HUES64 (cell line): ENCODE measurements around the gene TPST1.

Source experiments
- H3K27ac ChIP-seq: 2 replicates; pipeline ENCODE4 v1.7.0; 2013; ENCODE audit warnings: low read depth, low read length, inconsistent platforms
- H3K27me3 ChIP-seq: 2 replicates; pipeline ENCODE4 v1.6.1; 2013; ENCODE audit warnings: mild to moderate bottlenecking, low read length; ENCODE audit not compliant: insufficient read depth
- H3K36me3 ChIP-seq: 2 replicates; pipeline ENCODE4 v1.6.1; 2013; ENCODE audit warnings: mild to moderate bottlenecking, low read length; ENCODE audit not compliant: insufficient read depth
- H3K4me1 ChIP-seq: 2 replicates; pipeline ENCODE4 v1.6.1; 2013; ENCODE audit warnings: mild to moderate bottlenecking, low read length, moderate library complexity; ENCODE audit not compliant: insufficient read depth
- H3K4me3 ChIP-seq: 2 replicates; pipeline ENCODE4 v1.5.1; 2013; ENCODE audit warnings: mild to moderate bottlenecking, low read length, moderate library complexity
- H3K9ac ChIP-seq: 2 replicates; pipeline ENCODE4 v1.6.1; 2013; ENCODE audit warnings: mild to moderate bottlenecking, low read depth, low read length
- H3K9me3 ChIP-seq: 2 replicates; pipeline ENCODE4 v1.6.1; 2013; ENCODE audit warnings: low read depth, low read length; ENCODE audit not compliant: insufficient read depth
- WGBS: fragments of 150-250, 120-280 bp; methylation state at CpG from one replicate; pipeline ENCODE4 v1.1.7; 2013; ENCODE audit warnings: missing lambda C conversion rate; 5-methylcytosine and 5-hydroxymethylcytosine counted together

TPST1 gene

GRCh38 chr7:66296557-66296956, 91.4 kb downstream of the TPST1 start:
- 94% methylated on average over 2 of the region's 3 CpGs for WGBS
- no peaks in the 10 kb centered on the region for H3K27me3 ChIP-seq
- H3K27ac ChIP-seq: no peak overlapping the region
- no peak overlapping the region for H3K4me3 ChIP-seq
- no peak overlapping the region for H3K9ac ChIP-seq
- 0 out of 2 replicates have a peak, but pooled peaks cover 6% of the 10 kb centered on the region for H3K4me1 ChIP-seq
- H3K36me3 ChIP-seq: no peaks in the 10 kb centered on the region
- H3K9me3 ChIP-seq: peaks cover 13% of the 10 kb centered on the region; the same call in 1 of the 2 replicates

DNA sequence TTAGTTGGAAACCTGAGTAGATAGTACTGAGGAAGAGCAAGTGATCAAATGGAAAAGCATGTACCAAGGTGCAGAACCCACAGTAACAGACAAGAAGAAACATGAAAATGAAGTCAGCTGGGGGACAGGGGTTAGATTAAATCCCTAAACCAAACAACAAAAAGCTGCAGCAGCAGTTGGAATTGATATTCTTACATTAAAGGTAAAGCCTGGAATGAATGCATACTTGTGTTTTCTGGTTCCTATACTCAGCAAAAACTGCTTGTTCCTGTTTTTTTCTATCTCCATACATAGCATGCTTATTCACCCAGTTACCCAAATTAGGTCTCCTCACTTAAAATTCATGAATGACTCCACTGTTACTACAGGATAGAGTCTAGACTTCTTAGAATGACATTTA, 92.4 kb downstream of the TPST1 start:
- Histone ChIP-seq H3K4me1 (peaks cover 10% of the 10 kb centered on the region; the same call in 1 of the 2 replicates), H3K27ac (no peak overlapping the region), H3K4me3 (no peak overlapping the region)

DNA sequence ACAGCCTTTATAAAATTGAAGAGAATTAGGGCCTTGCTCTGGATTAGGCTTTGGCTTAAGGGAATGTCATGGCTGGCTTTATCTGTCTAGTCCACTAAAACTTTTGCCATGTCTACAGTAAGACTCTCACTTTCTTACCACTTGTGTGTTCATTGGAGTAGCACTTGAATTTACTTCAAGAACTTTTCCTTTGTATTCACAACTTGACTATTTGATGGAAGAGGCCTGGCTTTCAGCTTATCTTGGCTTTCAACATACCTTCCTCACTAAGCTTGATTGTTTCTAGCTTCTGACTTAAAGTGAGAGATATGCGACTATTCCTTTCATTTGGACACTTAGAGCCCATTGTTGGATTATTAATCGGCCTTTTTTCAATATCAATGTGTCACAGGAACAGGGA, 96.1 kb downstream of the TPST1 start:
- peaks cover 16% of the 10 kb centered on the region; the same call in 1 of the 2 replicates for H3K4me1 ChIP-seq
- no peaks in the 10 kb centered on the region for H3K36me3 ChIP-seq
- H3K4me3 ChIP-seq: no peak overlapping the region
- 95% methylated on average over 2 of the region's 2 CpGs for WGBS
- peaks cover 13% of the 10 kb centered on the region; the same call in 1 of the 2 replicates for H3K9me3 ChIP-seq
- H3K27me3 ChIP-seq: no peaks in the 10 kb centered on the region
- no peak overlapping the region for H3K9ac ChIP-seq
- H3K27ac ChIP-seq: no peak overlapping the region

More for the DNA sequence above, 92.4 kb downstream of the TPST1 start:
- Histone ChIP-seq H3K36me3 (no peaks in the 10 kb centered on the region), H3K9ac (no peak overlapping the region), H3K9me3 (peaks cover 13% of the 10 kb centered on the region; the same call in 1 of the 2 replicates), H3K27me3 (no peaks in the 10 kb centered on the region)

GRCh38 chr7:66301737-66302136, 96.6 kb downstream of the TPST1 start:
- H3K9me3 ChIP-seq: peaks cover 13% of the 10 kb centered on the region; the same call in 1 of the 2 replicates
- no peak overlapping the region for H3K9ac ChIP-seq
- no peak overlapping the region for H3K4me3 ChIP-seq
- peaks cover 16% of the 10 kb centered on the region; the same call in 1 of the 2 replicates for H3K4me1 ChIP-seq
- 100% methylated on average over 2 of the region's 3 CpGs for WGBS
- H3K27me3 ChIP-seq: no peaks in the 10 kb centered on the region
- H3K36me3 ChIP-seq: no peaks in the 10 kb centered on the region
- H3K27ac ChIP-seq: no peak overlapping the region

GRCh38 chr7:66303454-66304155, 98.5 kb downstream of the TPST1 start:
- Histone ChIP-seq H3K27ac (no peak overlapping the region), H3K36me3 (no peaks in the 10 kb centered on the region), H3K27me3 (no peaks in the 10 kb centered on the region), H3K9me3 (peaks cover 3% of the 10 kb centered on the region; the same call in 1 of the 2 replicates), H3K4me1 (peaks cover 16% of the 10 kb centered on the region; the same call in 1 of the 2 replicates), H3K4me3 (no peak overlapping the region), H3K9ac (no peak overlapping the region)
- 95% methylated on average over 8 of the region's 8 CpGs for WGBS

- WGBS: 97% methylated on average over 4 of the region's 4 CpGs
- Histone ChIP-seq H3K9ac (no peak overlapping the region), H3K27me3 (no peaks in the 10 kb centered on the region), H3K36me3 (no peaks in the 10 kb centered on the region), H3K9me3 (no peaks in the 10 kb centered on the region), H3K27ac (no peak overlapping the region), H3K4me1 (peaks cover 16% of the 10 kb centered on the region; the same call in 1 of the 2 replicates), H3K4me3 (no peak overlapping the region)
Observed at GRCh38 chr7:66304536-66304935, 99.4 kb downstream of the TPST1 start.

- no peaks in the 10 kb centered on the region for H3K9me3 ChIP-seq
- peaks cover 12% of the 10 kb centered on the region; the same call in 1 of the 2 replicates for H3K4me1 ChIP-seq
- H3K4me3 ChIP-seq: no peak overlapping the region
- H3K27me3 ChIP-seq: no peaks in the 10 kb centered on the region
- 77% methylated on average over 2 of the region's 2 CpGs for WGBS
- no peak overlapping the region for H3K9ac ChIP-seq
- no peaks in the 10 kb centered on the region for H3K36me3 ChIP-seq
- no peak overlapping the region for H3K27ac ChIP-seq
Observed at GRCh38 chr7:66306243-66306642, 101.1 kb downstream of the TPST1 start.

DNA sequence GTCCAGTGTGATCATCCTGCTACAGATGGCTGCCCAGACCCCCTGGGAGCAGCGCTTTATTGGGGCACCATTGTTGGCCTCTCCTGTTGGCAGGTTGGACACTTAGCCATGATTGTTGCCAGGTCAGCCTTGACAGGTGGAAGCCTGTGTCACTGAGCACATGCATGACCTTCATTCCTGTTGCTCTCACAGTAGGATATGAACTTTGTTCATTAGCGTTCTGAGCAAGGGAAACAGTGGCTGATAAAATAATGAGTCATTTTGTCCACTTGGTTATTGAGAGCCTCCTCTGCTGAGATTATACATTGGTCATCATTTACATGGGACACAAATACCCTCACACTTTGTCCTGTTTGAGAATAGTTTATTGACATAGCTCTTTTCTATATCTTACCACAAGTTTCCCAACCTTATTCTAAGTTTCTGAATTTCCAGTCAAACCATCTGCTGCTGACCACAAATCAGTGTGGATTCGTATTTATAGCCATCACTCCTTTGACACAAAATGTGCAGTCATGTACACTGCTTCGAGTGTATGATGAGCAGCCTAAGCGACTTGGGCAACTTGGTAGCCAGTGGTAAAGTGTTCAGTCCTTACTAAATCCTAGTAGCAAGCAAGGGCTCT, 102.6 kb downstream of the TPST1 start:
- 92% methylated on average over 5 of the region's 5 CpGs for WGBS

GRCh38 chr7:66308411-66308810, 103.3 kb downstream of the TPST1 start:
- Histone ChIP-seq H3K27ac (no peak overlapping the region), H3K4me1 (no peaks in the 10 kb centered on the region; the same call in 1 of the 2 replicates), H3K36me3 (no peaks in the 10 kb centered on the region), H3K9me3 (no peaks in the 10 kb centered on the region), H3K27me3 (no peaks in the 10 kb centered on the region), H3K9ac (no peak overlapping the region), H3K4me3 (no peak overlapping the region)
- WGBS: 89% methylated on average over 3 of the region's 3 CpGs

More for the DNA sequence above, 102.6 kb downstream of the TPST1 start:
- Histone ChIP-seq H3K9ac (no peak overlapping the region), H3K4me3 (no peak overlapping the region), H3K4me1 (peaks cover 5% of the 10 kb centered on the region; the same call in 1 of the 2 replicates), H3K36me3 (no peaks in the 10 kb centered on the region), H3K27ac (no peak overlapping the region), H3K9me3 (no peaks in the 10 kb centered on the region), H3K27me3 (no peaks in the 10 kb centered on the region)

GRCh38 chr7:66310620-66311019, 105.5 kb downstream of the TPST1 start:
- H3K27ac ChIP-seq: no peak overlapping the region
- H3K27me3 ChIP-seq: no peaks in the 10 kb centered on the region
- no peak overlapping the region for H3K4me3 ChIP-seq
- H3K9me3 ChIP-seq: no peaks in the 10 kb centered on the region
- 97% methylated on average over 2 of the region's 2 CpGs for WGBS
- no peak overlapping the region for H3K9ac ChIP-seq
- H3K36me3 ChIP-seq: no peaks in the 10 kb centered on the region
- peaks cover 9% of the 10 kb centered on the region for H3K4me1 ChIP-seq

DNA sequence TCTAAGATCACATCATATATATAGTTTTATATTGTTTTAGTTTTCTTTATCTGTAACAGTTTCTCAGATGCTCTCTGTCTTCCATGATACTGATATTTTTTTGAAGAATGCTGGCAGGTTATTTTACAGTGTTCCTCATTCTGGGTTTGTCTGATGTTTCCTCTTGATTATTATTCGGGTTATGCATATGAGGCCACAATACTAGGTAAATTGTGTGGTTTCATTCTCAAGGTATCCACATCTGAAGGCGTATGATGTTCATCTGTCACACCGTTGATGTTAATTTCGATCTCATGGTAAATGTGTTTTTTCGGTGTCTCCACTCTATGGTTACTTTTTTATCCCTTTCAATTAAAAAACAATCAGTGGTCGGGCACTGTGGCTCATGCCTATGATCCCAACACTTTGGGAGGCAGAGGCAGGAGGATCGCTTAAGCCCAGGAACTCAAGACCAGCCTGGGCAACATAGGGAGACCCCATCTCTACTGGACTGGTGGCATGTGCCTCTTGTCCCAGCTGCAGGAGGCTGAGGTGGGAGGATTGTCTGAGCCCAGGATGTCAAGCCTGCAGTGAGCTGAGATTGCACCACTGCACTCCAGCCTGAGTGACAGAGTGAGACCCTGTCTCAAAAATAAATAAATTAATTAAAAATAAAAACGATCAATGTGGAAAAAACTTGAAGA, 108.9 kb downstream of the TPST1 start:
- H3K4me3 ChIP-seq: no peak overlapping the region
- H3K4me1 ChIP-seq: peaks cover 9% of the 10 kb centered on the region; the same call in 1 of the 2 replicates
- H3K36me3 ChIP-seq: no peaks in the 10 kb centered on the region
- H3K9me3 ChIP-seq: no peaks in the 10 kb centered on the region
- WGBS: 94% methylated on average over 8 of the region's 8 CpGs
- H3K27ac ChIP-seq: no peak overlapping the region
- no peak overlapping the region for H3K9ac ChIP-seq
- no peaks in the 10 kb centered on the region for H3K27me3 ChIP-seq
